HG02970 (cell line): ENCODE data around the gene CMTM5.
"Not testable (repeated sequence)": the region's sequence is repeated elsewhere in the genome, so short reads cannot be mapped to it uniquely, and the experiment has no call there.

Source experiments
- ATAC-seq: cut with Tn5 transposase; IDR thresholded peaks from one replicate; pipeline ENCODE4 v1.9.1; 2021; ENCODE audit warnings: mild to moderate bottlenecking, moderate library complexity, moderate number of reproducible peaks; ENCODE audit not compliant: unreplicated experiment, low FRiP score

Gene CMTM5

GRCh38 chr14:23409966-23410635 is 33.3 kb downstream of the CMTM5 start:
- no peak for ATAC-seq

GRCh38 chr14:23411563-23412525 is 35.0 kb downstream of the CMTM5 start:
- ATAC-seq, result no peak

GRCh38 chr14:23413681-23414080 is 36.8 kb downstream of the CMTM5 start:
- ATAC-seq, result no peak

- no peak for ATAC-seq
Measured at GRCh38 chr14:23414254-23414653, 37.4 kb downstream of the CMTM5 start.

GRCh38 chr14:23414906-23415820 is 38.3 kb downstream of the CMTM5 start:
- no peak for ATAC-seq

- no peak for ATAC-seq
Measured at GRCh38 chr14:23415821-23416778, 39.3 kb downstream of the CMTM5 start.

- ATAC-seq, result no peak
Measured at GRCh38 chr14:23416801-23417200, 40.0 kb downstream of the CMTM5 start.

- ATAC-seq, result not testable (repeated sequence)
Measured at GRCh38 chr14:23417269-23417668, 40.4 kb downstream of the CMTM5 start.

- ATAC-seq, result no peak
Measured at GRCh38 chr14:23418021-23418420, 41.2 kb downstream of the CMTM5 start.

- ATAC-seq, result not testable (repeated sequence)
Measured at GRCh38 chr14:23419646-23420045, 42.8 kb downstream of the CMTM5 start.

GRCh38 chr14:23421594-23421993 is 44.7 kb downstream of the CMTM5 start:
- no peak for ATAC-seq

GRCh38 chr14:23423657-23424056 is 46.8 kb downstream of the CMTM5 start:
- no peak for ATAC-seq

- no peak for ATAC-seq
Measured at GRCh38 chr14:23425169-23425568, 48.3 kb downstream of the CMTM5 start.

GRCh38 chr14:23425798-23426197 is 49.0 kb downstream of the CMTM5 start:
- not testable (repeated sequence) for ATAC-seq

- ATAC-seq, result no peak
Measured at GRCh38 chr14:23428686-23429495, 52.0 kb downstream of the CMTM5 start.
